ENCODE data around the gene MEGF6.

MEGF6 gene

DNA sequence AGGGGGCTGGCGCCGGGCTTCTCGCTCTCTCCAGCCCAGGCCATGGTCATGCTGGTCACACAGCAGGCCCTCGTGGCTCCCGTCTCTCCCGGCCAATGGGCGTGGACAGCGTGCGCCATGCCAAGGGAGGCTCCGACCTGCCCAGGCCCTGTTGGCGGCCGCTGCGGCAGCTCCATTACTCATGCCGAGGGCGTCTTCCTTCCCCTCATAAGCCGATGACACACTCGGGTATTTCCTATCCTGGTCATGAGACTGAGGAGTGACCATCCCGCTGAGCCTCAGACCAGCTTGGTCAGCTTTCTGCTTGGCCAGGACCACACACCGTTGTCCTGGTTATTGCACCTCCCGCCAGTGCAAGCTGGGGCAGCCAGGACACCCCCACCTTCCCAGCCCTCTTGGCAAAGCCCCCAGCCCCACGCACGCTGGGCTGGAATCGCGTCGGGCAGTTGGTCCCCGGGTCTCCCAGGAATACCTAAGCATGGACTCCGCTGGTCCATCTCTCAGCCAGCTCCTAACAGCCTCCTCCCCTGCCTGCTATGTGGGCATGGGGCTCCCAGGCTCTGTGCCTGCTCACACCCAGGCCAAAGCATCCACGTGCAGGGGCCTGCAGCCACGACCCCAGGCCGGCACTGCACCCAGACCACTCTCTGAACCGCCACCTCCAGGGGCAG is 107.0 kb downstream of the MEGF6 start:
- DNase-seq (ENCODE audit: low read depth): no peak

DNA sequence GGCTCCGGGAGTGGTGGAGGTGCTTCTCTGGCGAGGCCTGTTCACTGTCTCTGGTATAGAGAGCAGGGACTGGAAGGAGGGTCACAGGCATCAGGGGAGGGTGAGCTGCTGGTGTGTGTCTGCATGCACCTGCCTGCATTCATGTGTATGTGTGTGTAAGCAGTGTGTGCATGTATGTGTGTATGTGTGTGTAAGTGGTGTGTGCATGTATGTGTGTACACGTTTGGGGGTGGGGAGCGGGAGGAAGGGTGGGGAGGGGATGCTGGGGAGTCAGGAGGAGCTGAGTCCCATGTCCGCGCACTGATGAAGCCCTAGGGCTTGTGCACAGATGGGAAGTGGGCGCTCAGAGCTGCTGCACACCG is 107.8 kb downstream of the MEGF6 start:
- DNase-seq (ENCODE audit: low read depth): no peak

DNA sequence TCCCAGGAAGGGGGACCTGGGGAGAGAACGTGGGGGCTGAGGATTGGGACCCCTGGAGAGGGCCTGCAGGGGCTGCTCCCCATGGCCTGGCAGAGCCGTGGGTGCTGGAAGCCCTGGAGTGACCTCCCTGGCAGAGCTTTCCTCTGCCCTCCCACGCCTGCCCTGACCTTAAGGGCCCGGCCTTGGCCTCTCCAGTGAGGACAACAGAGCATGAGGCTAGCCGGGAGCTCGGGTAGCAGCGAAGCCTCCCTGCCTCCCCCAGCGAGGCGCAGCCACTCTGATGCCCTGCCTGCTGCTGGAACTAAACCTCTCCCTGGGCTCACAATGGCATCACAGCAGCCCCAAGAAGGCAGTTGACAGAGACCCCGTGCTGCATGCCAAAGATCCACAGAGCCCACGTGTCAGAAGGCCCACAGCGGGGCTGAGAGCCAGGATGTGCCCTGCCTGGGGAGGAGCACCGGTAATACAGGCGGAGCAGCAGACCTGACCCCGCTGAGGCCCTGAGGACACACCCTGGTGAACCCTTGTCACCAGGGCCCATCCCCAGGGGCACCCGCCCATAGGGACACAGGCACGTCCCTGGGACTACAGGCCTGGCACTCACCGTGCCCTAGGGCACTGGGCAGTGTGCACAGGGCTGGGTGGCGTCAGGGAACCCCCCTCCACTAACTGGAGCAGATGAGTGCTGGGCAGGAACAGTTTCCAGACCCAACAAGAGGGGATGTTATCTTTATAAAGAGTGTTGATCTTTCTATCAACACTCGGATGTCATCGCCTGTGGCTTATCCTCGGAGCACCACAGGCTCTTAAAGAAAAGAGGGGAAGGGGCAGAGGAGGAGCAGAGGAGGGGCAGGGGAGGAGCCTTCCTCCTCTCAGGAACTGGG is 108.4 kb downstream of the MEGF6 start:
- DNase-seq (ENCODE audit: low read depth): no peak

- no peak for DNase-seq (ENCODE audit: low read depth)
Observed at GRCh38 chr1:3501856-3502640, 109.3 kb downstream of the MEGF6 start.

DNA sequence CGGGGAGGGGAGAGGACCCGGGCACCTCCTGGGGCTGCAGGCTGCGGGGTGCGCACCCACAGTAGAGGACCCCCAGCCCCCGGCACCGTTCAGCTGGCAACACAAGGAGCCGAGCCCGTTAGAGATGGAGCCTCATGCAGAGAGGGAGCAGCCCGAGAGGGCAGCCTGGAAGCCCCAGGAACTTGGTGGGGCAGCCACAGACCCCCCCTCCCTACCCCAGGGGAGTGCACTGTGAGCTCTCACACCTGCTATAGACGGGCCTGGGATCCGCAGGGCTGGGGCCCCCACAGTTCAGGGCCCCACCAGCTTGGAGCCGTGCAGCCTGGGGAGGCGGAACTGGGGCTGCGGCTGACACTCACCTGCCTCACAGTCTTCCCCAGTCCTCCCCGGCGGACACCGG is 109.9 kb downstream of the MEGF6 start:
- DNase-seq (ENCODE audit: low read depth): no peak

GRCh38 chr1:3500265-3500835 is 111.0 kb downstream of the MEGF6 start:
- no peak for DNase-seq (ENCODE audit: low read depth)

DNA sequence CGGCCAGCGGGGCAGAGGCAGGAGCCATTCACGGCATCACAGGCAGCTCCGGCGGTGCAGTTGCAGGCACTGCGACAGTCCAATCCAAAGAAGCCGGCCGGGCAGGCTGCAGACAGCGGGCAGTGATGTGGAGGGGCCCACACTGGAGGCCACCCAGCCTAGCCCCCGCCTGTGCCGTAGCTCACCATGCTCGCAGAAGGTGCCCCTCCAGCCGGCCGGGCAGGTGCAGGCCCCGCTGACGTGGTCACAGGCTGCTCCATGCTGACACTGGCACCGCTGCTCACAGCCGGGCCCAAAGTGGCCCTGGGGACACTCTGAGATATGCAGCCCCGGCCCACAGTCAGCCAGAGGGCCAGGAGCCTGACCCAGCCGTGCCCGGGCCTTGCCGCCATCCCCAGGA is 111.7 kb downstream of the MEGF6 start:
- no peak for DNase-seq (ENCODE audit: low read depth)

- DNase-seq (ENCODE audit: low read depth): no peak
Observed at GRCh38 chr1:3498986-3499385, 112.3 kb downstream of the MEGF6 start.

- no peak for DNase-seq (ENCODE audit: low read depth)
Observed at GRCh38 chr1:3498246-3498930, 112.9 kb downstream of the MEGF6 start.

DNA sequence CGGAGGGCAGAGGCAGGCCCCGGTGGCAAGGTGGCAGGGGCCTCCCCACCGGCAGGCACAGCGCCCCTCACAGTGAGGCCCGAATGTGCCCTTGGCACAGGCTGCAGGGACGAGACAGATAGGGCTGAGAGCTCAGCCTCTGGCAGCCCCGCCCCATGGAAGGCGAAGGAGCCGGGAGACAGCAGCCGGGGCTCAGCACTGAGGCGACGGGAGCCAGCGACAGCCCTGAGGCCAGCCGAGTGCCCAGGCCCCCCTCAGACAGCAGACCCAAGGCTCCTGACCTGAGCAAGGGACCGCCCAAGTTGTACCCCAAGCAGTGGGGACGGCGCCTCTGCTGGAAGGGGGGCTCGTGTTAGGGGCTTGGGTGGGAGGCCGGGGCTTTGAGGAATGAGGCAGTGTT is 113.8 kb downstream of the MEGF6 start:
- no peak for DNase-seq (ENCODE audit: low read depth)

DNA sequence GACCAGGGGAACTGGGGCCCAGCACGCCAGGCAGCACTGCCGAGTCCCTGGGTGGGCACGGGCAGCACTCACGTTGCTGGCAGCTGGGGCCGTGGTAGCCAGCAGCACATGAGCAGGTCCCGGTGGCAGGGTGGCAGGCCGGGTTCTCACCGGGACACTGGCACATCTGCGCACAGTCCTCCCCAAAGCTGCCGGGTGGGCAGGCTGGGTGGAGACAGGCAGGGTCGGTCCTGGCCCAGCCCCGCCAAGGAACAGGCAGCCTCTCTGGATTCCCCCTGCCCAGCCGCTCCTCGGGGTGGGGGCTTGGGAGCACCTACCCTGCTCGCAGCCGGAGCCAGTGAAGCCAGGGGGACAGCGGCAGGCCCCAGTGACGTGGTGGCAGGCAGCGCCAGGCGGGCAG is 114.4 kb downstream of the MEGF6 start:
- DNase-seq (ENCODE audit: low read depth): no peak

DNA sequence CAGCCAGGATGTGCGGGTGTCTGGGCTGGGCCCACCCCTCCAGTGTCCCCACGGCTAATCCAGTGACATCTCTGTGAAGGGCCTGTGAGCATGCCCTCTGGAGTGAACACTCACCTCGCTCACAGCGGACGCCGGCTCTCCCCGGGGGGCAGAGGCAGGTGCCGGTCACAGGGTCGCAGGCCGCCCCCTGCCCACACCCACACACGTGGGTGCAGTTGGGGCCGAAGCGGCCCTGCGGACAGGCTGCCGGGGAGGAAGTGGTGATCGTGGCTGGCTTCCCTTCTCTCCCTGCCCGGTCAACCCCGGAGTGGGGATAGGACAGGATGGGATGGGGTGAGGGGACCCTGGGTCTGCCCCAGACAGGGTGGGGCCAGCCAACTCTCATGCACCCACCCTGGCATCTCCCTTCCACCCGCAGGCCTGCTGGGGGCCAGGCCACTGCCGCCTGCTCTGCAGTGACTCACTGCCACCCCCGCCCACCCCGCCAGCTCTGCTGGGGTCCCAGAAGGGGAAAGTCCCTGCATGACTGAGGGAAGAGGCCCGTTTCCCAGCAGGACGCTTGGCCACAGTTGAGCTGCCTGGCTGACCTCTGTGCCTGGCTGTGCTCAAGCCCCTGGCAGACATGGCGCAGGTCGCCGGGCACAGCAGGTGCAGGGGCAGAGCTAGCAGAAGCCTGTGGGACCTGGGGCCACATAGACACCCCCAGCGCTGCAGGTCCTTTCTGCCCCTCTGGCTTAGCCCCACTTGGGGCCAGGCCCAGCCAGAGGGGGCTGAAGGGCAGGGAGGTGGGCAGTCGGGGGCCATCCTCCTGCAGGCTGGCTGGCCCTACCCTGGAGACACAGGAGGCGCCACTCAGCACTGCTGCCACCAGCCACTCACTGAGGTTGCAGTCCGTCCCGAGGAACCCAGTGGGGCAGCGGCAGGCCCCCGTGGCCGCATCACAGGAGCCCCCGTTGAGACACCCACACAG is 115.2 kb downstream of the MEGF6 start:
- DNase-seq (ENCODE audit: low read depth): no peak

DNA sequence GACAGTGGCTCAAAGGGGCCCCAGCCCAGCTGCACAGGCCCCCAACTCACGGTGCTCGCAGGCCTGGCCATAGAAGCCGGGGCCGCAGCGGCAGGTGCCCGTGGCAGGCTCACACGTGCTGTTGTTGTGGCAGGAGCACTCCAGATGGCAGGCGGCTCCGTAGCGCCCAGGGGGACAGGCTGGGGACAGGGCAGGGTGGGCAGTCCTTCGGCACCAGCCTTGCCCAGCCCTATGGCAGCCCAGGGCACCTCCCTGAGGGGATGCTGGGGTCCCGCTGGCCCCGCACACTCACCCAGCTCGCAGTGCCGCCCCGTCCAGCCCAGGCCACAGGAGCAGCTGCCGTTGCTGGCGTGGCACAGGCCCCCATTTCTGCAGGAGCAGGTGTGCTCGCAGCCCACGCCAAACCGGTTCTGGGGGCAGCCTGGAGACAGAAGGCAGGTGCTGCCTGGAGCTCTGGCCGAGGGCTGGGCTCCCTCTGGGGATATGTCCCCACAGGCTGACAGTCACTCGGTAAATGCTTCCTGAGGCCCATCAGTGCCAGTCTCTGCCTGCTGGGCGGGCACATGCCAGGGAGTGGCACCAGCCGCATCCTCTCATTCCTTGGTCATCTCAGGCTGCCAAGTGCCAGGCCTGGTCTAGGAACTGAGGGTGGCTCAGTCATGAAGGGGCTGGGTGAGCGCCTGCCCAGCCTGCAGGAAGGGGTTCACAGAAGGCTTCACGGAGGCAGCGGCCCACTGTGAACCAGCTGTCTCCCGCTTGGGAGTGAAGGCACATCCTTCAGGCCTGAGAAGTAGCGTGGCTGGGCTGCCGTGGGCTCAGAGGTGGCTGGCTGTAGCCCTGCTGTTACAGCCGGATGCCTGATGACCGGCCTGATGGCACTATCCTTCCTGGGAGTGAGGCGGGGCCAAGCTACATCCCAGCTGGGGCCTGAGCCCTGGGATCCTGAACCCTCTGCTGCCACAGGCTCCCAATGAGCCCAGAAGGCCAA is 116.7 kb downstream of the MEGF6 start:
- DNase-seq (ENCODE audit: low read depth): no peak

DNA sequence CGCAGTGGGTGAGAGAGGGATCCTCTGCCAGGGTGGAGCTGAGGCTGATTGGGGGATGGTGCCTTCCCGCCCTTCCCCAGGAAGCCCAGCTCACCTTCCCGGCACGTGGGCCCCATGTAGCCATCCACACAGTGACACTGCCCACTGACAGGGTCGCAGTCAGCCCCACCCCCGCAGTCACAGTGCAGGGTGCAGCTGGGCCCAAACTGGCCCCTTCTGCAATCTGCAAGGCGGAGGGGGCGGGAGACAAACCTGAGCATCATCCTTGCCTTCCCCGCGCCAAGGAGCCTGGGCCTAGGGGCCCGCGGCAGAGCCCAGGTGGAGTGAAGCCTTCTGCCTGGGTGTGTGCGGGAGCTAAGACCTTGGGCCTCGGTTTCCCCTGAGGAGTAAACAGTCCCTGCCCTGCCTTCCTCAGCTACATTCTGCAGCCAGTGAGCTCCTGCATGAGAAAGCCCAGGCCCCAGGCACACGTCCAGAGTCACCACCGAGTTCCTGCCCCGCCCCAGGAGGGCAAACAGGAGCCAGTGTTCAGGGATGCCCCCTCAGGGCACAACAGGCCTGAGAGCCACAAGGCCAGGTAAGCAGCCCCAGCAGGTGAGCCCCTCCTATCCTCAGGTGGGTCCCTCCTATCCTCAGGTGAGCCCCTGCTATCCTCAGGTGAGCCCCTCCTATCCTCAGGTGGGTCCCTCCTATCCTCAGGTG is 118.6 kb downstream of the MEGF6 start:
- no peak for DNase-seq (ENCODE audit: low read depth)

GRCh38 chr1:3491291-3492246 is 119.7 kb downstream of the MEGF6 start:
- peak; percentile 77 for DNase-seq (ENCODE audit: low read depth)

DNA sequence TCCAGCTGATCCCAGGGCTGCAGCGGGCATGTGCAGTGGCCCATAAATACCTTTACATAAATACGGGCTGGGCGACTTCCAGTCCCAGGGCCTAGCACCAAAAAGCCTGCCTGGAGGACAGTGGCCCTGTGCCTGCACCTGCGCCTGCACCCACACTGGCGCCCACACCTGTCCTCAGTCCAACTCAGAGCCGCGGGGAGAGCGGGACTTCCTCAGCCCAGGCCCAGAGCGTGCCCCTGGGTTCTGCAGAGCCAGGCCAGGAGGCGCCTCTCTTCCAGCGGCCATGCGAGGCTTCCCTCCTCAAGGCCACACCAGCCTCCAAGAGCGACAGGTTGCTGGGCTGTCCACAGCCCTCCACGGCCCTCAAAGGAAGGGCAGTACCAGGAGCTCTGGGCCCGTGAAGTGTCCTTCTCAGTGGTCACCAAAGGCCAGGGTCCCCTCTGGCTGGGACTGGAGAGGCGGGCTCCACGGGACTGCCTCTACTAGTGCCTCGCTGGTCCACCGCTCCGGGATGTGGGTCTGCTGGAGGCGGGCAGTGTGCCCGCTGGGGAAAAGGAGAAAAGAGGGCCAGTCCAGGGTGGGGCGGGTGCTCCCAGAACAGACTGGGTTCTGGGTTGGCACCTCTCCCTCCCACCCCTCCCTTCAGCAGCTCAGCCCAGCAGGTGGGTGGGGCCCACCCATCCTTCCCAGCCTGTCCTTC is 121.1 kb downstream of the MEGF6 start:
- DNase-seq (ENCODE audit: low read depth): no peak

DNA sequence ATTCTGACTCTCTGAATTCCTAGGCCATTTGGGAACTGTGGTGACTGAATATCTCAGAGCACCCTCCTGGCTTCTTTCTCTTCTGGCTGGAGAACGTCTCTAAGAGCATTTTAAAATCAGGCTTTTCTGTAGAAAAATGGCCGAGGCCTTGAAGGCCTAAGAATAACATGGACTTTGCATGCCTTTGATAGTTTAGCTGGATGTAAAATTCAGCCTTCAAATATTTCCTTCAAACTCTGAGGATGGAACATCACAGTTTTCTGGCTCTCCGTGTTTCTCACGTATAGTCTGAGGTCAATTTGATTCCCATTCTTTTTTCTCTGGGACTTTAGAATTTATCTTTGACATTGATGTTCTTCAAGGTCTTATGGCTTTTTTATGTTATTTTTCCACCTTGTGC is 122.9 kb downstream of the MEGF6 start:
- DNase-seq (ENCODE audit: low read depth): no peak
